ENCODE results near the gene MAGEC3.

The MAGEC3 gene

GRCh38 chrX:141928432-141928831 lies 90.3 kb downstream of the MAGEC3 start:
- H3K9me3 ChIP-seq (ENCODE audit: severe bottlenecking), result no peaks in the 10 kb centered on the region
- no peak for DNase-seq
- no peak overlapping the region for H3K27ac ChIP-seq
- no peaks in the 10 kb centered on the region for H3K36me3 ChIP-seq
- TF ChIP-seq CTCF (IDR thresholded peaks at IDR 0.05; ENCODE audit: low read depth, low read length), result no peak
- H3K27me3 ChIP-seq (ENCODE audit: insufficient read depth, low read depth, severe bottlenecking), result peaks cover 3% of the 10 kb centered on the region
- H3K4me3 ChIP-seq (ENCODE audit: low read depth, low read length), result no peak overlapping the region

DNA sequence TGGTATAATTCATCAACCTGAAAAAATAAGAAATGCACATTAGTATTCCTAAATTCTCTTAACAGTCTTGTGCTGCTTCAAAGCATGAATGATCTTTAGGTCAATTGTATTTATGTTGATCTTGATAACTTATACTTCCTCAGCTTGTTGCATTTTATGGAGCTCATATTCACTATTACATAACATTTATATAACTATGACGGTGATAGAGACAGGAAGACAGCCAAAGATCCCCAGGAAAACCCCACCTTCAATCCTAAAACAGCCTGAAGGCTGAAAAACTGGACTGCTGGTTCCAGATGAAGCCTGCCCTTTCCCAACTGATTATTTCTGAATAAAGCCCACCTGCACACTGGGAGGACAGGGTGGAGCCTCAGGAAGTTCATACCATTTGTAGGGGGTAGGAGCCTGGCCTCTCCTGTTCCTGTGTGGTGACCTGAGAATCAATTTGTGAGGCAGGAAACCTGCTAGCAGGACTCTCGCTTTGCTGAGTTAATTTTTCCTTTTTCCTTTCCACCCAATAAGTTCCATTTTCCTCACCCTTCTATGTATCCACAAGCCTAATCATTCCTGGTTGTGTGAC lies 96.0 kb downstream of the MAGEC3 start:
- no peaks in the 10 kb centered on the region for H3K36me3 ChIP-seq
- no peak for DNase-seq
- no peak for TF ChIP-seq CTCF (IDR thresholded peaks at IDR 0.05; ENCODE audit: low read depth, low read length)
- no peak overlapping the region for H3K4me3 ChIP-seq (ENCODE audit: low read depth, low read length)
- H3K9me3 ChIP-seq (ENCODE audit: severe bottlenecking), result no peaks in the 10 kb centered on the region
- peaks cover 12% of the 10 kb centered on the region for H3K27me3 ChIP-seq (ENCODE audit: insufficient read depth, low read depth, severe bottlenecking)
- H3K27ac ChIP-seq, result no peak overlapping the region

DNA sequence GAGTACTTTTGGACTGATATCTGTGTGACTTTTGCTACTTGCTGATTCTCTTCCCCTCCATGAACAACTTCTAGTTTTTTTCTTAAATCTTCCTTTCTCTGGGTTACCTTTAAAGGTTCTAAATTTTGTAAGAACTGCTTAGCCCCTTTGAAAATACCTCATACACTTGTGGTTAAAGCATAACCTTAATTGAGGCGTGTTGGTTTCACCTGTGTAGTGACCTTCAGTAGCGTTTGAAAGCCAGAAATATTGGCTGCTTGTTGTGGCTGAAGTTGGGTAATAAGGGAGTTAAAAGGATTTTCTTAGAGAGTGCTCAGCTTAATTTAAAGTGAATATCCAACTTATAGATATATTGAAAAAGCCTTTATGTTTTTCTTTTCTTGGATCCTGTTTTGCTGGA lies 97.5 kb downstream of the MAGEC3 start:
- Histone ChIP-seq H3K27me3 (ENCODE audit: insufficient read depth, low read depth, severe bottlenecking) (peaks cover 15% of the 10 kb centered on the region), H3K4me3 (ENCODE audit: low read depth, low read length) (no peak overlapping the region), H3K9me3 (ENCODE audit: severe bottlenecking) (no peaks in the 10 kb centered on the region), H3K36me3 (no peaks in the 10 kb centered on the region), H3K27ac (no peak overlapping the region)
- TF ChIP-seq CTCF (IDR thresholded peaks at IDR 0.05; ENCODE audit: low read depth, low read length), result no peak
- DNase-seq, result no peak

DNA sequence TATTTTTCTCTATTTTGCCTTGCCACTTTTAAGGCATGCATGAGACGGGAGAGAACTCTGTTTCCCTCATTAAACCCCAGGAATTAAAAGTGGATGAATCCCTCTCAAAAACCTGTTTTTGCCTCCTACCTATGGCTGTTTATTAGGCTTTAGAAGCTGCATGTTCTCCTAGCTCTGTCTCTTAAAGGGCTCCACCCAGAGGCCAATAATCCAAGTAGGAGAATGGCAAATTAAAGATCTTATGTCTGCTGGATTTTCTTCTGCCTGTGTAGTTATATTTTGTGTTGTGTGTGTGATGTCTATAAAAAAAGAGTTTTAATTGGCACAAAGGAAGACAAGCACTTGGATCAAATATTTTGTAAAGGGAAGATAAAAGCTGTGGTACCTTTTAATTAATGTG lies 98.0 kb downstream of the MAGEC3 start:
- DNase-seq, result no peak
- TF ChIP-seq CTCF (IDR thresholded peaks at IDR 0.05; ENCODE audit: low read depth, low read length), result no peak
- H3K27ac ChIP-seq, result no peak overlapping the region

DNA sequence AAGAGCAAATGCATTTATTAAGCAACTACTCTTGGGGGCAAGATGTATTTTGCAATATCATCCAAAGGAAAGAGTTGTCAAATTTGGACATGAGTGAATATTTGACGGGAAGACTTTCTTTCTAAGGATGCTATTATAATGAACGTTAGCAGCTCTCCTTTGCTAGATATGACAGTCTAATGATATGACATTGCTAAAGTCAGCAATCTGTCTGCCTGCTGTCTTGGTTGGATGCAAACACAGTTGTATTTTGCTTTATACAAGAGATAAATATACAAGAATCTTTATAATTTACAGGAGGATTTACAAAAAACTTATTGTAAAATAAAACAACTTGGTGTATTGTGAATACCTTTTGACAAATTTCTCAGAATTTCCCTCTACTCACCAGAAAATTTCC lies 103.1 kb downstream of the MAGEC3 start:
- H3K27me3 ChIP-seq (ENCODE audit: insufficient read depth, low read depth, severe bottlenecking), result peaks cover 20% of the 10 kb centered on the region
- H3K4me3 ChIP-seq (ENCODE audit: low read depth, low read length), result no peak overlapping the region
- no peak for TF ChIP-seq CTCF (IDR thresholded peaks at IDR 0.05; ENCODE audit: low read depth, low read length)
- no peaks in the 10 kb centered on the region for H3K9me3 ChIP-seq (ENCODE audit: severe bottlenecking)
- DNase-seq, result no peak
- H3K36me3 ChIP-seq, result no peaks in the 10 kb centered on the region
- no peak overlapping the region for H3K27ac ChIP-seq

More for the DNA sequence above, 98.0 kb downstream of the MAGEC3 start:
- H3K27me3 ChIP-seq (ENCODE audit: insufficient read depth, low read depth, severe bottlenecking), result peaks cover 15% of the 10 kb centered on the region
- H3K36me3 ChIP-seq, result no peaks in the 10 kb centered on the region
- H3K9me3 ChIP-seq (ENCODE audit: severe bottlenecking), result no peaks in the 10 kb centered on the region
- no peak overlapping the region for H3K4me3 ChIP-seq (ENCODE audit: low read depth, low read length)

DNA sequence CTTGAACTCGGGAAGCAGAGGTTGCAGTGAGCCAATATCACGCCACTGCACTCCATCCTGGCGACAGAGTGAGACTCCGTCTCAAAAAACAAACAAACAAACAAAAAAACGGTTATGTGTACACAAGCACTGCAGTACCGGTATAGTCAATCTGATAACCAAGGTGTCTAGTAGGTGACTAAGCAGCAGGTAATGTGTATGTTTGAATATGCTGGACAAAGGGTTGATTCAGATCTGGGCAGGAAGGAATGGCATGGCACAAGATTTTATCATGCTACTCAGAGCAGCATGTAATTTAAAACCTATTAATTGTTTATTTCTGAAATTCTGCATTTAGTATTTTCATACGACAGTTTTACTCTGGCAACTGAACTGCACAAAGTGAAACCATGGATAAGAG lies 107.3 kb downstream of the MAGEC3 start:
- no peak for TF ChIP-seq CTCF (IDR thresholded peaks at IDR 0.05; ENCODE audit: low read depth, low read length)
- Histone ChIP-seq H3K36me3 (no peaks in the 10 kb centered on the region), H3K27ac (no peak overlapping the region), H3K4me3 (ENCODE audit: low read depth, low read length) (no peak overlapping the region), H3K27me3 (ENCODE audit: insufficient read depth, low read depth, severe bottlenecking) (peaks cover 19% of the 10 kb centered on the region), H3K9me3 (ENCODE audit: severe bottlenecking) (no peaks in the 10 kb centered on the region)
- DNase-seq, result no peak

All from WERI-Rb-1 (cell line).